Gastroesophageal sphincter (tissue), 3 donors: ENCODE results near the gene BDKRB2.

Experiments used
- CTCF ChIP-seq, 4 experiments: fragments of 200-600 bp in 2 of 4; fragments of 450-650 bp in 2 of 4; sonication (generic) in 1 of 4; IDR thresholded peaks; one replicate each; pipeline ENCODE4 v1.5.1; 2017 to 2019; ENCODE audit warnings: antibody characterized with exemption in 4 of 4, mild to moderate bottlenecking in 2 of 4, moderate library complexity in 2 of 4
- EP300 ChIP-seq: sonication (generic); formaldehyde crosslinking; IDR thresholded peaks from one replicate; pipeline ENCODE4 v1.6.1; 2017; ENCODE audit warnings: antibody characterized with exemption, mild to moderate bottlenecking
- POLR2A ChIP-seq, 2 donors: fragments of 450-650 bp; IDR thresholded peaks; one replicate each; pipeline ENCODE4 v1.6.1; 2017; ENCODE audit warnings: antibody characterized with exemption in 2 of 2, mild to moderate bottlenecking in 2 of 2, moderate library complexity in 1 of 2
- POLR2AphosphoS5 ChIP-seq: sonication (generic); formaldehyde crosslinking; IDR thresholded peaks from one replicate; pipeline ENCODE4 v1.6.1; 2017; ENCODE audit warnings: antibody characterized with exemption

GRCh38 chr14:96182546-96182945 is 22.1 kb upstream of the BDKRB2 start:
- TF ChIP-seq CTCF (IDR thresholded peaks at IDR 0.05) (no peak), POLR2A (IDR thresholded peaks at IDR 0.05) (no peak), EP300 (no peak), POLR2AphosphoS5 (no peak)
